Epithelial cell of proximal tubule (primary cell): ENCODE results near the gene FOLR1. TPM values are rescaled to one million over a fixed set of nuclear protein-coding genes. Genes with fewer than 3 reads are reported as not detected.
A peak's percentile ranks its signal among the peaks of the same experiment; 100 is the strongest.
"Not testable (repeated sequence)": the region's sequence is repeated elsewhere in the genome, so short reads cannot be mapped to it uniquely, and the experiment has no call there.

ENCODE experiments used
- DNase-seq: peaks from one replicate; pipeline ENCODE4 v3.0.0-alpha.2; 2011; ENCODE audit warnings: low read depth
- H3K4me3 ChIP-seq: 2 replicates; pipeline ENCODE4 v1.5.1; 2011; ENCODE audit warnings: low read depth, mild to moderate bottlenecking, low read length
- CTCF ChIP-seq: conservative IDR thresholded peaks from 2 replicates; pipeline ENCODE4 v1.5.1; 2012; ENCODE audit warnings: low read depth, mild to moderate bottlenecking, low read length
- total RNA-seq: library from RNA; depleted of rRNA; stranded (reverse); fragments of >200 nt; gene quantifications from 2 replicates; pipeline ENCODE4 v1.2.3, GENCODE V29; 2015

Gene FOLR1
- total RNA-seq, 1 donor from 2014 or later, result 12.3 TPM

- TF ChIP-seq CTCF, result no peak
- H3K4me3 ChIP-seq, result no peak overlapping the region
- no peak for DNase-seq
Observed at GRCh38 chr11:72177656-72178055, 14.3 kb upstream of the FOLR1 start.

DNA sequence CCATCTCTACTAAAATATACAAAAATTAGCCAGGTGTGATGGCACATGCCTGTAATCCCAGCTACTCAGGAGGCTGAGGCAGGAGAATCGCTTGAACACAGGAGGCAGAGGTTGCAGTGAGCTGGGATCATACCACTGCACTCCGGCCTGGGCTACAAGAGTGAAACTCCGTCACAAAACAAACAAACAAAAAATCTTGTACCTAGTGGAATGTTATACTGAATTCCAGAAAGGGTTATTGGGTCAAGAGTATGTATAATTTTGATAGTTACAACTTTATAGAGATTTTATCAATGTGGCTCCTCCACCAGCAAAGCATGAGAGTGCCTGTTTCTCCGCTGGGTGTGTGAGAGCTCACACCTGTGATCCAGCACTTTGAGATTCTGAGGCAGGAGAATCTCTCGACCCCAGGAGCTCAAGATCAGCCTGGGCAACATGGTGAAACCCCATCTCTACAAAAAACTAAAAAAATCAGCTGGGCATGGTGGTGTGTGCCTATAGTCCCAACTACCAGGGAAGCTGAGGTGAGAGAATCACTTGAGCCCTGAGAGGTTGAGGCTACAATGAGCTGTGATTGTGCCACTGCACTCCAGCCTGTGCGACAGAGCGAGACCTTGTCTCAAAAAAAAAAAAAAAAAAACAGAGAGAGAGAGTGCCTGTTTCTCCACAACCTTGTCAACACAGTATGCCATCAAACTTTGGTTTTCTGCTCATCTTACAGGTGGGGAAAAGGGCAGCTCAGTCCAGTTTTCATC, 12.7 kb upstream of the FOLR1 start:
- TF ChIP-seq CTCF, result no peak
- DNase-seq, result no peak
- H3K4me3 ChIP-seq, result no peak overlapping the region

- H3K4me3 ChIP-seq, result no peak overlapping the region
- TF ChIP-seq CTCF, result no peak
- no peak for DNase-seq
Observed at GRCh38 chr11:72179804-72180396, 12.0 kb upstream of the FOLR1 start.

DNA sequence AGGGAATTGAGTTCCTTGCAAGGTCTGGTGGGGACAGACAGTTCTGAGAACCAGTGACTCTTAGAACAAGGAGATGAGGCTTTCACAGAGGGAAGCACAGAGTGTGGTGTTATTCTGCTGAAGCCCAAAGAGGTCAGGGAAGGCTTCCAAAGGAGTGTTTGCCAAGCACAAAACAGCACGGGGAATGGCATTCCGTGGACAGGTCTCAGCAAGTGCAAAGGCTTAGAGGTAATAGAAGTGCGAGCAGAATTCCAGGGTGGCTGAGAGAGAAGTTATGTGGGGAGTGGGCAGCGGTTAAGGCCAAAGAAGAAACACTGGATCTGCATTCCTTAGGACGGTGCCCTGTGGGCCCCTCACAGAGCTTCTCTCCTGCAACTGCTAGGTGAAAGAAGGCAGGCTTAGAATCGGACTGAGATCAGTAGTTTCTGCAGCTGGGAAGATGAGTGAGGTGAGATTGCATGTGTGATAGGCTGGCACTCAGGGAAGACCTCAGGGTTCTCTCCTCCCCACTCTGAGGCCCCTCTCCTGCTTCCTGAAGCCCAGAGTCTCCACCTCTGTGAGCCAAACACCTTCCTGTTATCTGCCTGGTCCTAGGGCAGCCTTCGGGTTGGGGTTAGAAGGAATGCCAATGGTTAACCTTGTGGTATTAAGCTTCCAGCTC, 10.9 kb upstream of the FOLR1 start:
- not testable (repeated sequence) for DNase-seq, H3K4me3 ChIP-seq

DNA sequence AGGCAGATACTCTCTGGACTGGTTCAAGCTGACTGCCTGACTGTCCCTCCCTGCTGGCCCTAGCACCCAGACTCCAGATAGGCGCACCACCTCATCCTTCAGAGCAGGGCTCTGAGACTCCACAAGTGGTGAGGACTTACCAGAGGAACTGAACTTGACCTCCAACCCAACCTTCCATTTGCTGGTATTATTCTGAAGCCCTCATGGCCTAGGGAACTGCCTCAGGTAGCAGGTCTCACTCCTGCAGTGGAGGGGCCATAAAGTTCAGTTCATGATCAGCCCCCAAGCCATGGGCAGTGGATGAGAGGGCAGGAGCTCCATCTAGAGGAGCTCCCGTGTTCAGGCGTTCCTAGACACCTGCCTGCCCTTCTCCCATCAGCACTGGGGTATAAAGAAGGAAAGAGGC, 10.4 kb upstream of the FOLR1 start:
- peak; percentile 50 for TF ChIP-seq CTCF

GRCh38 chr11:72188267-72188666, 3.7 kb upstream of the FOLR1 start:
- DNase-seq, result no peak
- no peak overlapping the region for H3K4me3 ChIP-seq
- TF ChIP-seq CTCF, result no peak

More for the DNA sequence above, 10.4 kb upstream of the FOLR1 start:
- DNase-seq, H3K4me3 ChIP-seq: not testable (repeated sequence)

- no peak for DNase-seq
- TF ChIP-seq CTCF, result no peak
- H3K4me3 ChIP-seq, result no peak overlapping the region
Observed at GRCh38 chr11:72189455-72190250, 2.3 kb upstream of the FOLR1 start.
